ENCODE measurements around the gene IMPDH1. TPM values are rescaled to one million over a fixed set of nuclear protein-coding genes. Genes with fewer than 3 reads are reported as not detected.

Gene IMPDH1
- total and polyA plus RNA-seq, 2 donors (not counting 3 experiments of a cell fraction or from before 2014, with no cell fraction given) = 78.8 to 97.9 TPM

DNA sequence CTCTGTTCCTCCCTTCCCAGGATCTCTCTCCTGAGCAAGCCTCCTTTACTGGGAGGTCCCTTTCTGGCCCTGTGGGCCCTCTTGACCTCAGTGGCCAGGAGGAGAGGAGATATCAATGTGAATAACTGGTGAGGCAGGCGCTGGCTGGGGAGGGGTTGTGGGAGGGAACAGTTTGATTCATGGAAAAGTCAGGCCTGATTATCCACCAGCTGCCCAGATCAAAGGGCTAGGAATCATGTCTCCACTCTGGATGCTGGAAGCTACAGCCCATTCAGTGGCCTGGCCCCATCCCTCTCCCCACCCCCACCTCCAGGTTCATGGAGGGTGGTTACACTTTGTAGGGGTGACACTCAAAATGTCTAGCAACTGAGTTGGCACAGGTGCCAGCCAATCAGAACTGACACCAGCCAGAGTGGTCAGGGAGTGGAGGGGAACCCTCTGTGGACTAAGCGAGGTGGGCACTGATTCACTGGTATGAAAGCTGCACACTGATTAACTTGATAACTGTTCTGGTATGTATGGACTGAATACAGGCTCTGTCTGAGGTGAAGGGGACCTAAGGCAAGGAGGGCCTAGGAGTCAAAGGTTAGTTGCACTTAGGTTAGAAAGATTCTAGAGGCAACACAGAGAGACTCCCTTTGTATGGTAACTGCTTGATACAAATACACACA is 53.1 kb downstream of the IMPDH1 start:
- no peak for FAIRE-seq

DNA sequence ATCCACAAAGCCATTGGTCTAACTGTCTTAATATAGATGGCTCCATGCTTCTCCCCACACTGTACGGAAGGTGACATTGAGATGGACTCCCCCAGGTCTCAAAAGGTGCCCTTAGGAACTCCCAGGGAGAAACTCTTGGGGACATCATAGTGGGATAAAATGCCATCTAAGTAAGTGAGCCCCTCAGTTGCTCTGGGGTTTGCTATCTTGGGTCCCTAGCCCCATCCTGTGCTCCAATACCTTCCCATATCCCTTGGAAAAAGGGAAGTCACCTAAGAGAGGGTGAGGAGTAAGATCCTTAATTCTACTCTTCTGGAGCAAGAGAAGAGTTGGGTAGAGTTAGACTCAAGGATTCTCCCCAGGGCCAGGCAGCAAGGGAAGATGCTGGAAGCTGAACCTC is 56.2 kb downstream of the IMPDH1 start:
- Histone ChIP-seq H2AFZ (ENCODE audit: low read depth, low read length) (no peak overlapping the region), H3K36me3 (ENCODE audit: control insufficient read depth in 2 of 2, extremely low read depth in 1 of 2, insufficient read depth in 2 of 2, low read length in 2 of 2) (no peaks in the 10 kb centered on the region), H3K4me3 (replicated peaks in 1 of 3; ENCODE audit: insufficient read depth in 1 of 3, low read depth in 1 of 3, low read length in 3 of 3) (no peak overlapping the region), H3K9me1 (replicated peaks; ENCODE audit: control insufficient read depth, extremely low read depth, insufficient read depth, low read length) (no peaks in the 10 kb centered on the region), H3K79me2 (ENCODE audit: control insufficient read depth, insufficient read depth, low read length) (no peaks in the 10 kb centered on the region), H3K4me2 (ENCODE audit: insufficient read depth, low read length) (no peak overlapping the region), H3K4me1 (ENCODE audit: control insufficient read depth, extremely low read depth, insufficient read depth, low read length) (no peaks in the 10 kb centered on the region), H4K20me1 (replicated peaks; ENCODE audit: control insufficient read depth, extremely low read depth, insufficient read depth, low read length) (no peaks in the 10 kb centered on the region), H3K9me3 (replicated peaks; ENCODE audit: control insufficient read depth, insufficient read depth, low read length) (no peaks in the 10 kb centered on the region), H3K27ac (ENCODE audit: insufficient read depth, low read depth, low read length) (no peak overlapping the region), H3K9ac (replicated peaks; ENCODE audit: extremely low read depth, insufficient read depth, low read length) (no peak overlapping the region), H3K27me3 (ENCODE audit: control insufficient read depth in 2 of 2, insufficient read depth in 2 of 2, low read length in 2 of 2) (peaks cover 54 to 56% of the 10 kb centered on the region in 2 experiments)
- TF ChIP-seq FOS (IDR thresholded peaks at IDR 0.05; ENCODE audit: borderline replicate concordance, insufficient read depth, low read length) (no peak), GATA2 (IDR thresholded peaks at IDR 0.05; ENCODE audit: insufficient read depth, insufficient read length, low read depth, low read length) (no peak), EZH2 (IDR thresholded peaks at IDR 0.05; ENCODE audit: borderline replicate concordance, low read depth, low read length, severe bottlenecking) (no peak), MYC (IDR thresholded peaks at IDR 0.05; ENCODE audit: low read depth, low read length) (no peak), POLR2A (IDR thresholded peaks at IDR 0.05; ENCODE audit: low read depth, low read length) (no peak), POLR2AphosphoS5 (IDR thresholded peaks at IDR 0.05; ENCODE audit: insufficient read depth, low read depth, low read length) (no peak), JUN (IDR thresholded peaks at IDR 0.05; ENCODE audit: borderline replicate concordance, insufficient read depth, insufficient read length, low read depth) (no peak)
- TF ChIP-seq, protein P1, sequence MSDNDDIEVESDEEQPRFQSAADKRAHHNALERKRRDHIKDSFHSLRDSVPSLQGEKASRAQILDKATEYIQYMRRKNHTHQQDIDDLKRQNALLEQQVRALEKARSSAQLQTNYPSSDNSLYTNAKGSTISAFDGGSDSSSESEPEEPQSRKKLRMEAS (IDR thresholded peaks at IDR 0.05; ENCODE audit: insufficient read depth, insufficient read length) = no peak
- TF ChIP-seq, protein P2, sequence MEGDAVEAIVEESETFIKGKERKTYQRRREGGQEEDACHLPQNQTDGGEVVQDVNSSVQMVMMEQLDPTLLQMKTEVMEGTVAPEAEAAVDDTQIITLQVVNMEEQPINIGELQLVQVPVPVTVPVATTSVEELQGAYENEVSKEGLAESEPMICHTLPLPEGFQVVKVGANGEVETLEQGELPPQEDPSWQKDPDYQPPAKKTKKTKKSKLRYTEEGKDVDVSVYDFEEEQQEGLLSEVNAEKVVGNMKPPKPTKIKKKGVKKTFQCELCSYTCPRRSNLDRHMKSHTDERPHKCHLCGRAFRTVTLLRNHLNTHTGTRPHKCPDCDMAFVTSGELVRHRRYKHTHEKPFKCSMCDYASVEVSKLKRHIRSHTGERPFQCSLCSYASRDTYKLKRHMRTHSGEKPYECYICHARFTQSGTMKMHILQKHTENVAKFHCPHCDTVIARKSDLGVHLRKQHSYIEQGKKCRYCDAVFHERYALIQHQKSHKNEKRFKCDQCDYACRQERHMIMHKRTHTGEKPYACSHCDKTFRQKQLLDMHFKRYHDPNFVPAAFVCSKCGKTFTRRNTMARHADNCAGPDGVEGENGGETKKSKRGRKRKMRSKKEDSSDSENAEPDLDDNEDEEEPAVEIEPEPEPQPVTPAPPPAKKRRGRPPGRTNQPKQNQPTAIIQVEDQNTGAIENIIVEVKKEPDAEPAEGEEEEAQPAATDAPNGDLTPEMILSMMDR (IDR thresholded peaks at IDR 0.05; ENCODE audit: extremely low read depth in 1 of 2, insufficient read depth in 1 of 2, low read depth in 1 of 2, low read length in 2 of 2) = no peak
- CTCF ChIA-PET = interaction anchor here (1.0 to 16.4 kb wide), 3 partner anchors 9 to 72 kb away, joined by 5 to 778 read pairs (median 9); no protein-coding TSS in a partner anchor
- BruUV-seq (replicated peaks) = no TSS peak
- dilution Hi-C loops (cut with MboI; ENCODE audit: extremely low pct_ligation_motif_present, low sequenced_read_pairs) = no loop called here
- POLR2A ChIA-PET = no interaction called here
- DNase-seq (ENCODE audit: low read depth, low spot score) = no peak
- no peak for FAIRE-seq
- intact Hi-C loops (cut with micrococcal nuclease) = no loop called here

More for the DNA sequence above, 53.1 kb downstream of the IMPDH1 start:
- H3K4me1 ChIP-seq (ENCODE audit: control insufficient read depth, extremely low read depth, insufficient read depth, low read length) = peaks cover 4% of the 10 kb centered on the region
- no peak overlapping the region for H3K9ac ChIP-seq (replicated peaks; ENCODE audit: extremely low read depth, insufficient read depth, low read length)
- no peak overlapping the region for H3K4me3 ChIP-seq (replicated peaks in 1 of 3; ENCODE audit: insufficient read depth in 1 of 3, low read depth in 1 of 3, low read length in 3 of 3)
- no peaks in the 10 kb centered on the region for H3K9me3 ChIP-seq (replicated peaks; ENCODE audit: control insufficient read depth, insufficient read depth, low read length)
- ChIA-PET CTCF (interaction anchor here (5.5 to 16.4 kb wide), 2 partner anchors 9 to 29 kb away, joined by 37 to 778 read pairs; no protein-coding TSS in a partner anchor), POLR2A (no interaction called here)
- no peak overlapping the region for H3K4me2 ChIP-seq (ENCODE audit: insufficient read depth, low read length)
- no peak overlapping the region for H3K27ac ChIP-seq (ENCODE audit: insufficient read depth, low read depth, low read length)
- H4K20me1 ChIP-seq (replicated peaks; ENCODE audit: control insufficient read depth, extremely low read depth, insufficient read depth, low read length) = no peaks in the 10 kb centered on the region
- H3K27me3 ChIP-seq (ENCODE audit: control insufficient read depth in 2 of 2, insufficient read depth in 2 of 2, low read length in 2 of 2) = peaks cover 44 to 45% of the 10 kb centered on the region in 2 experiments
- dilution Hi-C loops (cut with MboI; ENCODE audit: extremely low pct_ligation_motif_present, low sequenced_read_pairs) (no loop called here), intact Hi-C loops (cut with micrococcal nuclease) (no loop called here)
- DNase-seq (ENCODE audit: low read depth, low spot score) = no peak
- TF ChIP-seq FOS (IDR thresholded peaks at IDR 0.05; ENCODE audit: borderline replicate concordance, insufficient read depth, low read length) (no peak), EZH2 (IDR thresholded peaks at IDR 0.05; ENCODE audit: borderline replicate concordance, low read depth, low read length, severe bottlenecking) (no peak)
- H2AFZ ChIP-seq (ENCODE audit: low read depth, low read length) = no peak overlapping the region
- H3K9me1 ChIP-seq (replicated peaks; ENCODE audit: control insufficient read depth, extremely low read depth, insufficient read depth, low read length) = no peaks in the 10 kb centered on the region
- no TSS peak for BruUV-seq (replicated peaks)
- H3K36me3 ChIP-seq (ENCODE audit: control insufficient read depth in 2 of 2, extremely low read depth in 1 of 2, insufficient read depth in 2 of 2, low read length in 2 of 2) = no peaks in the 10 kb centered on the region
- no peaks in the 10 kb centered on the region for H3K79me2 ChIP-seq (ENCODE audit: control insufficient read depth, insufficient read depth, low read length)
